Ishikawa (cell line): ENCODE measurements around the gene TADA3.

Experiments
- CEBPB ChIP-seq: IDR thresholded peaks from 2 replicates; pipeline ENCODE4 v1.6.1; 2012
- CREB1 ChIP-seq: IDR thresholded peaks from 2 replicates; pipeline ENCODE4 v1.6.1; 2012; ENCODE audit warnings: low read depth
- EGR1 ChIP-seq: IDR thresholded peaks from 2 replicates; pipeline ENCODE4 v1.6.1; 2012
- EP300 ChIP-seq: IDR thresholded peaks from 2 replicates; pipeline ENCODE4 v1.6.1; 2012; ENCODE audit warnings: borderline replicate concordance
- FOXM1 ChIP-seq: IDR thresholded peaks from 2 replicates; pipeline ENCODE4 v1.6.1; 2012; ENCODE audit warnings: low read depth, borderline replicate concordance
- NFIC ChIP-seq: IDR thresholded peaks from 2 replicates; pipeline ENCODE4 v1.6.1; 2012
- RAD21 ChIP-seq: IDR thresholded peaks from 2 replicates; pipeline ENCODE4 v1.6.1; 2012; ENCODE audit warnings: low read depth
- TAF1 ChIP-seq: IDR thresholded peaks from 2 replicates; pipeline ENCODE4 v1.6.1; 2012; ENCODE audit warnings: low read depth, mild to moderate bottlenecking
- TCF12 ChIP-seq: IDR thresholded peaks from 2 replicates; pipeline ENCODE4 v1.6.1; 2012; ENCODE audit warnings: low read depth
- TEAD4 ChIP-seq: IDR thresholded peaks from 2 replicates; pipeline ENCODE4 v1.6.1; 2012
- YY1 ChIP-seq: IDR thresholded peaks from 2 replicates; pipeline ENCODE4 v1.6.1; 2012; ENCODE audit warnings: low read depth
- ZBTB7A ChIP-seq: IDR thresholded peaks from 2 replicates; pipeline ENCODE4 v1.6.1; 2012; ENCODE audit warnings: low read depth
- TF ChIP-seq, protein P1 (sequence below): IDR thresholded peaks from 2 replicates; pipeline ENCODE4 v1.6.1; 2012
- TF ChIP-seq, protein P2 (sequence below): IDR thresholded peaks from 2 replicates; pipeline ENCODE4 v1.6.1; 2012; ENCODE audit warnings: low read depth, mild to moderate bottlenecking
- TF ChIP-seq, protein P3 (sequence below): IDR thresholded peaks from 2 replicates; pipeline ENCODE4 v1.6.1; 2012

The TADA3 gene

DNA sequence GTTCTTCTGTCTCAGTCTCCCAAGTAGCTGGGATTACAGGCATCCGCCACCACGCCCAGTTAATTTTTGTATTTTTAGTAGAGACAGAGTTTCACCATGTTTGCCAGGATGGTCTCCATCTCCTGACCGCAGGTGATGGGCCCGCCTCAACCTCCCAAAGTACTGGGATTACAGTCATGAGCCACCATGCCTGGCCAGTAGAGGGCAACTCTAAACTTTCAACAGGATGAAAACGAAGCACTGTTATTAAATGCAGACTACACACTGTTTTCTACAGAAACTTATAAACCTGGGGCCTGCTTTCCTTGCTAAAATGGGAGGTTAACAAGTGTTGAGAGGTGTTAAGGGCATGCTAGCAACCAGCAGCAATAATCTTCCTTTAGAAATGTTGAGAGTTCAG, 8.3 kb upstream of the TADA3 start:
- TF ChIP-seq NFIC (no peak), CEBPB (no peak), TCF12 (no peak), EP300 (no peak), CREB1 (no peak)
- TF ChIP-seq, protein P1, sequence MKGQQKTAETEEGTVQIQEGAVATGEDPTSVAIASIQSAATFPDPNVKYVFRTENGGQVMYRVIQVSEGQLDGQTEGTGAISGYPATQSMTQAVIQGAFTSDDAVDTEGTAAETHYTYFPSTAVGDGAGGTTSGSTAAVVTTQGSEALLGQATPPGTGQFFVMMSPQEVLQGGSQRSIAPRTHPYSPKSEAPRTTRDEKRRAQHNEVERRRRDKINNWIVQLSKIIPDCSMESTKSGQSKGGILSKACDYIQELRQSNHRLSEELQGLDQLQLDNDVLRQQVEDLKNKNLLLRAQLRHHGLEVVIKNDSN, result no peak
- TF ChIP-seq, protein P2, sequence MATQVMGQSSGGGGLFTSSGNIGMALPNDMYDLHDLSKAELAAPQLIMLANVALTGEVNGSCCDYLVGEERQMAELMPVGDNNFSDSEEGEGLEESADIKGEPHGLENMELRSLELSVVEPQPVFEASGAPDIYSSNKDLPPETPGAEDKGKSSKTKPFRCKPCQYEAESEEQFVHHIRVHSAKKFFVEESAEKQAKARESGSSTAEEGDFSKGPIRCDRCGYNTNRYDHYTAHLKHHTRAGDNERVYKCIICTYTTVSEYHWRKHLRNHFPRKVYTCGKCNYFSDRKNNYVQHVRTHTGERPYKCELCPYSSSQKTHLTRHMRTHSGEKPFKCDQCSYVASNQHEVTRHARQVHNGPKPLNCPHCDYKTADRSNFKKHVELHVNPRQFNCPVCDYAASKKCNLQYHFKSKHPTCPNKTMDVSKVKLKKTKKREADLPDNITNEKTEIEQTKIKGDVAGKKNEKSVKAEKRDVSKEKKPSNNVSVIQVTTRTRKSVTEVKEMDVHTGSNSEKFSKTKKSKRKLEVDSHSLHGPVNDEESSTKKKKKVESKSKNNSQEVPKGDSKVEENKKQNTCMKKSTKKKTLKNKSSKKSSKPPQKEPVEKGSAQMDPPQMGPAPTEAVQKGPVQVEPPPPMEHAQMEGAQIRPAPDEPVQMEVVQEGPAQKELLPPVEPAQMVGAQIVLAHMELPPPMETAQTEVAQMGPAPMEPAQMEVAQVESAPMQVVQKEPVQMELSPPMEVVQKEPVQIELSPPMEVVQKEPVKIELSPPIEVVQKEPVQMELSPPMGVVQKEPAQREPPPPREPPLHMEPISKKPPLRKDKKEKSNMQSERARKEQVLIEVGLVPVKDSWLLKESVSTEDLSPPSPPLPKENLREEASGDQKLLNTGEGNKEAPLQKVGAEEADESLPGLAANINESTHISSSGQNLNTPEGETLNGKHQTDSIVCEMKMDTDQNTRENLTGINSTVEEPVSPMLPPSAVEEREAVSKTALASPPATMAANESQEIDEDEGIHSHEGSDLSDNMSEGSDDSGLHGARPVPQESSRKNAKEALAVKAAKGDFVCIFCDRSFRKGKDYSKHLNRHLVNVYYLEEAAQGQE, result no peak

DNA sequence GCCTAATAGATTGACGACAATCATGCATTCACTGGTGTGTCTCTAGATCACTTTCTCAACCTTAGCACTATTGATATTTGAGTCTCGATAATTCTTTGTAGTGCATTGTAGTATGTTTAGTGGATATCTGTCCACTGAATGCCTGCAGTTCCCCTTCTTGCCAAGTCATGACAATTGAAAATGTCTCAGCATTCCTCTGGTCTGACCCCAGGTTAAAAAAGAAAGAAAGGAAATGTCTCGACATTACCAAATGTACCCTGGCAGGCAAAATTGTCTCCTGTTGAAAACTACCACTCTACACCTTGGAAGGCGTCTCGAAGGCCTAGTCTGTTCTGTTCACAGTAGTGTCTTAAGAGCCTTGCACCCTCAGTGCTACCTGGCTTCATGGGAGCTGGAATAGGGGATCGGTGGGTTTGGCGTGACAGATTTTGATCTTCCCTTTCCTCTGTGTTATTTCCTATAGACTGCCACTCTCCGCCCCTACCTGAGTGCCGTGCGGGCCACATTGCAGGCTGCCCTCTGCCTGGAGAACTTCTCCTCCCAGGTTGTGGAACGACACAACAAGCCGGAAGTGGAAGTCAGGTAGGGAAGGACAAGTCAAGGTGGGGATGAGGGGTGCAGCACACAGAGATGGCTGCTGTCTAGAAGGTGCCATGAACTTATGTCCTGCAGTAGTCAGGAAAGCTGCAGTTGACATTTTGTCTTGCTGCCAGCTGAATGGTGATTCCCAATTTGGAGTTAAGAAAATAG, 5.1 kb upstream of the TADA3 start:
- TF ChIP-seq EP300, result no peak
- TF ChIP-seq, protein P3, sequence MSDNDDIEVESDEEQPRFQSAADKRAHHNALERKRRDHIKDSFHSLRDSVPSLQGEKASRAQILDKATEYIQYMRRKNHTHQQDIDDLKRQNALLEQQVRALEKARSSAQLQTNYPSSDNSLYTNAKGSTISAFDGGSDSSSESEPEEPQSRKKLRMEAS, result no peak
- no peak for TF ChIP-seq ZBTB7A
- no peak for TF ChIP-seq CEBPB
- TF ChIP-seq NFIC, result no peak
- no peak for TF ChIP-seq CREB1
- no peak for TF ChIP-seq TCF12
- no peak for TF ChIP-seq RAD21
- no peak for TF ChIP-seq YY1
- TF ChIP-seq, protein P1, result no peak

DNA sequence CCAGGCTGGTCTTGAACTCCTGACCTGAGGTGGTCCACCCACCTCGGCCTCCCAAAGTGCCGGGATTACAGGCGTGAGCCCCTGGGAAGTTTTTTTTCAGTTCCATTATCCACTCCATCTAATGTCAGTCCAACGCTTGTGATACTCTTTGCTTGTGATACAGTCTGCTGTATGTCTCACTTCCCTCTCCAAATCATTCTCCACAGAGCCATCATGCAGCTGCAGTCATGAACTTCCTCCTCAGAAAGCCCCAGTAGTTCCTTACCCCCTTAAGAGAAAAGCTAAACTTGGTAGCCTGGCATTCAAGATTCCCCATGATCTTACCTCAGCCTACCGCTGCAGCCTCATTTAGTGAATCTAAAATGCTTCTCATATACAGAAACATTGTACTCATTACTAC, 2.9 kb upstream of the TADA3 start:
- TF ChIP-seq, protein P3, result no peak
- no peak for TF ChIP-seq NFIC
- no peak for TF ChIP-seq TCF12
- no peak for TF ChIP-seq CREB1
- TF ChIP-seq, protein P2, result no peak
- TF ChIP-seq, protein P1, result no peak
- TF ChIP-seq YY1, result no peak
- no peak for TF ChIP-seq CEBPB
- no peak for TF ChIP-seq EGR1
- no peak for TF ChIP-seq FOXM1
- no peak for TF ChIP-seq ZBTB7A
- TF ChIP-seq TEAD4, result no peak
- no peak for TF ChIP-seq TAF1
- no peak for TF ChIP-seq RAD21

DNA sequence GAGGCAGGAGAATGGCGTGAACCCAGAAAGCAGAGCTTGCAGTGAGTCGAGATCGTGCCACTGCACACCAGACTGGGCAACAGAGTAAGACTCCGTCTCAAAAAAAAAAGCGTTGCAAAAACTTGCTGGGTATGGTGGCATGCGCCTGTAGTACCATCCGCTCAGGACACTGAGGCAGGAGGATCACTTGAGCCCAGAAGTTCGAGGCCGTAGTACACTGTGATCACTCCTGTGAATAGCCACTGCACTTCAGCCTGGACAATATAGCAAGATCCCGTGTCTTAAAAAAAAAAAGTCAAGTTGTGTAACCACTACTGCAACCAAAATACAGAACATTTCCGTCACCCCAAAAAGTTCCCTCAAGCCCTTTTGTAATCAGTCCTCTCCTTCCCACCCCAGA, 2.1 kb upstream of the TADA3 start:
- TF ChIP-seq TEAD4 (no peak), TCF12 (no peak), TAF1 (no peak), EP300 (no peak), NFIC (no peak), YY1 (no peak), RAD21 (no peak), EGR1 (no peak), CREB1 (no peak), FOXM1 (no peak), ZBTB7A (no peak), CEBPB (no peak)
- TF ChIP-seq, protein P1, result no peak
- TF ChIP-seq, protein P2, result no peak
- TF ChIP-seq, protein P3, result no peak
